ENCODE data around the gene HRCT1. TPM values are rescaled to one million over a fixed set of nuclear protein-coding genes. Genes with fewer than 3 reads are reported as not detected.

HRCT1 gene
- total RNA-seq, 1 donor from 2014 or later: not detected

GRCh38 chr9:35948451-35948850 lies 42.4 kb downstream of the HRCT1 start:
- Mint-ChIP-seq H3K27ac (ENCODE audit: unreplicated experiment) (no peak overlapping the region), H3K36me3 (ENCODE audit: low read depth) (no peaks in the 10 kb centered on the region), H3K9me3 (no peaks in the 10 kb centered on the region), H3K4me3 (no peak overlapping the region), H3K27me3 (ENCODE audit: low read depth) (peaks cover 52% of the 10 kb centered on the region), H3K4me1 (peaks cover 5% of the 10 kb centered on the region)
- TF ChIP-seq, protein P1, sequence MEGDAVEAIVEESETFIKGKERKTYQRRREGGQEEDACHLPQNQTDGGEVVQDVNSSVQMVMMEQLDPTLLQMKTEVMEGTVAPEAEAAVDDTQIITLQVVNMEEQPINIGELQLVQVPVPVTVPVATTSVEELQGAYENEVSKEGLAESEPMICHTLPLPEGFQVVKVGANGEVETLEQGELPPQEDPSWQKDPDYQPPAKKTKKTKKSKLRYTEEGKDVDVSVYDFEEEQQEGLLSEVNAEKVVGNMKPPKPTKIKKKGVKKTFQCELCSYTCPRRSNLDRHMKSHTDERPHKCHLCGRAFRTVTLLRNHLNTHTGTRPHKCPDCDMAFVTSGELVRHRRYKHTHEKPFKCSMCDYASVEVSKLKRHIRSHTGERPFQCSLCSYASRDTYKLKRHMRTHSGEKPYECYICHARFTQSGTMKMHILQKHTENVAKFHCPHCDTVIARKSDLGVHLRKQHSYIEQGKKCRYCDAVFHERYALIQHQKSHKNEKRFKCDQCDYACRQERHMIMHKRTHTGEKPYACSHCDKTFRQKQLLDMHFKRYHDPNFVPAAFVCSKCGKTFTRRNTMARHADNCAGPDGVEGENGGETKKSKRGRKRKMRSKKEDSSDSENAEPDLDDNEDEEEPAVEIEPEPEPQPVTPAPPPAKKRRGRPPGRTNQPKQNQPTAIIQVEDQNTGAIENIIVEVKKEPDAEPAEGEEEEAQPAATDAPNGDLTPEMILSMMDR (conservative IDR thresholded peaks at IDR 0.05): no peak
- DNase-seq (ENCODE audit: low read depth, low spot score): no peak

GRCh38 chr9:35948901-35949318 lies 42.9 kb downstream of the HRCT1 start:
- TF ChIP-seq, protein P1 (conservative IDR thresholded peaks at IDR 0.05): no peak
- Mint-ChIP-seq H3K36me3 (ENCODE audit: low read depth) (no peaks in the 10 kb centered on the region), H3K27me3 (ENCODE audit: low read depth) (peaks cover 54% of the 10 kb centered on the region), H3K4me3 (no peak overlapping the region), H3K4me1 (peaks cover 5% of the 10 kb centered on the region), H3K9me3 (no peaks in the 10 kb centered on the region), H3K27ac (ENCODE audit: unreplicated experiment) (no peak overlapping the region)
- no peak for DNase-seq (ENCODE audit: low read depth, low spot score)

GRCh38 chr9:35951736-35952135 lies 45.7 kb downstream of the HRCT1 start:
- Mint-ChIP-seq H3K27ac (ENCODE audit: unreplicated experiment) (no peak overlapping the region), H3K9me3 (no peaks in the 10 kb centered on the region), H3K36me3 (ENCODE audit: low read depth) (no peaks in the 10 kb centered on the region), H3K4me3 (no peak overlapping the region), H3K27me3 (ENCODE audit: low read depth) (peaks cover 58% of the 10 kb centered on the region), H3K4me1 (no peaks in the 10 kb centered on the region)
- DNase-seq (ENCODE audit: low read depth, low spot score): no peak
- TF ChIP-seq, protein P1 (conservative IDR thresholded peaks at IDR 0.05): no peak

- Mint-ChIP-seq H3K27me3 (ENCODE audit: low read depth) (peaks cover 64% of the 10 kb centered on the region), H3K4me3 (no peak overlapping the region), H3K4me1 (no peaks in the 10 kb centered on the region), H3K36me3 (ENCODE audit: low read depth) (no peaks in the 10 kb centered on the region), H3K9me3 (no peaks in the 10 kb centered on the region), H3K27ac (ENCODE audit: unreplicated experiment) (no peak overlapping the region)
- TF ChIP-seq, protein P1 (conservative IDR thresholded peaks at IDR 0.05): no peak
- no peak for DNase-seq (ENCODE audit: low read depth, low spot score)
These were observed 46.7 kb downstream of the HRCT1 start for GRCh38 chr9:35952526-35953191.

GRCh38 chr9:35954942-35955546 lies 49.0 kb downstream of the HRCT1 start:
- Mint-ChIP-seq H3K4me3 (no peak overlapping the region), H3K36me3 (ENCODE audit: low read depth) (no peaks in the 10 kb centered on the region), H3K4me1 (no peaks in the 10 kb centered on the region), H3K9me3 (no peaks in the 10 kb centered on the region), H3K27ac (ENCODE audit: unreplicated experiment) (no peak overlapping the region), H3K27me3 (ENCODE audit: low read depth) (peaks cover 64% of the 10 kb centered on the region)
- DNase-seq (ENCODE audit: low read depth, low spot score): peak; percentile 33
- TF ChIP-seq, protein P1 (conservative IDR thresholded peaks at IDR 0.05): peak; percentile 88

Measured in neural crest cell (in vitro differentiated cells).